ENCODE measurements around the gene ME1.
"Not testable (repeated sequence)": the region's sequence is repeated elsewhere in the genome, so short reads cannot be mapped to it uniquely, and the experiment has no call there.

The ME1 gene

GRCh38 chr6:83431545-83432155, 799 bp upstream of the ME1 start:
- DNase-seq = no peak

DNA sequence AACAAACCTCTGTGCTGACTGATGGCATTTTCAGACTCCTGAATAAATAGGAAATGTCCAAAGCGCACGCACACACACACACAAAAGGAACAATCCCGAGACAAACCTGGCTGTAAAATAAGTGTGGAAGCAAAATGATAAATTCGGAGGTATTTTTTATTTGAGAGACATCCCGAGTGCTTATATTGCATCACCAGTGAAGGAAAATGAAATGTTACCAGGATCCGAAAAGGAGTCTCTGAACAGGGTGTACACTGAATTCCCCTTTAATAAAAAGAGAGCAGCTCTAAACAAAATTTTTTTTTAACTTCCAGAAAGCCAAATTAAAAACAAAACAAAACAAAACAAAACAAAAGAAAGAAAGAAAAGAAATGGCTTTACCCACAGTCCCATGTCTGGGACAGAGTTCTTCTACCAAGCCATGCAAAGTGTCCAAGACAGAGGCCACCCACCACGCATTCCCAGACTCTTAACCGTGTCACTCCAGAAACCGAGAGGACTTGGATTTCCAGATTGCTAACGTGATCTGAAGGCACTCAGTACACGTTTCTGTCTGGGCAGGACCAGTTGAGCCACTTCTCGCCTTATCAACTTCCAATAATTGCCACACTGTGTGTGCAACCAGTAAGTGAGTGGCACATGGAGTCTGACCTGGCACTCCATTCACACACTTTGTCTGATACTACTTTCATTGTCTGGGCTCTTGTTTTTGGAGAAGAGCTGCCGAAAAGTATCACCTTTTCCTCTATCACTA, 817 bp downstream of the ME1 start:
- no peak for DNase-seq

GRCh38 chr6:83429269-83429668, 1.6 kb downstream of the ME1 start:
- DNase-seq = no peak

- DNase-seq = no peak
Measured at GRCh38 chr6:83424392-83425018, 6.3 kb downstream of the ME1 start.

- no peak for DNase-seq
Measured at GRCh38 chr6:83417880-83418663, 12.8 kb downstream of the ME1 start.

DNA sequence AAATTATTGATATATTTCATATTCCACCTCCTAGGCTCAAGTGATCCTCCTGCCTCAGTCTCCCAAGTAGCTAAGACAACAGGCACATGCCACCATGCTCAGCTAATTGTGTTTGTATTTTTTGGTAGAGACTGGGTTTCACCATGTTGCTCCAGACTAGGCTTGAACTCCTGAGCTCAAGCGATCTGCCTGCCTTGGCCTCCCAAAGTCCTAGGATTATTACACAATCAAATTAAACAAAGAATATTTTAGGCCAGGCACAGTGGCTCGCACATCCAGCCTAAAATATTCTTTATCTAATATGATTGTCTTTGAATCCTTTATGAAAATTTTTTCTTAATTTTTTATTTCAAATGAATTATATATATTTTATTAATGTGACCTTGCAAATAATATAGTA, 17.8 kb downstream of the ME1 start:
- DNase-seq = no peak

DNA sequence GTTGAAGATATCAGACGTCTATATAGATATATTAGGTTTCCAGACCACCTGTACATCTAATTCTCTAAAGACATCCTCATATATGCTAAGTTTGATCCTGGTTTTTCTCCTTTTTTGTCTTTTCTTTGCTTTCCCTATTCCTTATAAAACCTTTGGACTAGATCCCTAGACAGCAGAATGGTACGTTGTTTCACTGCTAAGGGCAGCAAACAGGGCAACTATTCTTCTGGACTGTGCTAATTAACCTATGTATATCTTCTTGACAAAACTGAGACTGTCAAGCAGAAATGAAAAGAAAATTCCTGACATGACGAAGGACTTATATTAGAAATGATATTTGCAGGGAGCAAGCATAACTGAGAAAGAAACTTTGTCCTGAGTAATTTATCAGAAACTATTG, 19.1 kb downstream of the ME1 start:
- no peak for DNase-seq

GRCh38 chr6:83403191-83403590, 27.7 kb downstream of the ME1 start:
- DNase-seq = no peak

GRCh38 chr6:83389606-83390005, 41.2 kb downstream of the ME1 start:
- no peak for DNase-seq

GRCh38 chr6:83385473-83385872, 45.4 kb downstream of the ME1 start:
- no peak for DNase-seq

DNA sequence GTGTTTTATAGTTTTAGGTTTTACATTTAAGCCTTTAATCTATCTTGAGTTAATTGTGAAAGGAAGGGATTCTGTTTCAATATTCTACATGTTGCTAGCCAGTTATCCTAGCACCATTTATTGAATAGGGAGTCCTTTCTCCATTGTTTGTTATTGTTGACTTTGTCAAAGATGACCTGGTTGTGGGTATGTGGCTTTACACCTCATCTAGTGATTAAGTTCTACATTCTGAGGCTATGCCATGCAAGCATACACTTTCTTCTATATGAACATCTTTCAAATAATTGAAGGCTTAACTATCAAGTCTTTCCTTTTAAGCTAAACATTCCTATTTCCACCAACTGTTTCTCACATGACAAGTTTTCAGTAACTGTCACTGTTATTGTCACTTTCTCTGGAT, 46.1 kb downstream of the ME1 start:
- no peak for DNase-seq

- DNase-seq = no peak
Measured at GRCh38 chr6:83381949-83382348, 48.9 kb downstream of the ME1 start.

- DNase-seq = no peak
Measured at GRCh38 chr6:83378621-83379388, 52.0 kb downstream of the ME1 start.

- DNase-seq = no peak
Measured at GRCh38 chr6:83371423-83371822, 59.4 kb downstream of the ME1 start.

GRCh38 chr6:83370567-83370966, 60.3 kb downstream of the ME1 start:
- DNase-seq = no peak

- DNase-seq = no peak
Measured at GRCh38 chr6:83369692-83370091, 61.2 kb downstream of the ME1 start.

- no peak for DNase-seq
Measured at GRCh38 chr6:83368577-83368976, 62.3 kb downstream of the ME1 start.

DNA sequence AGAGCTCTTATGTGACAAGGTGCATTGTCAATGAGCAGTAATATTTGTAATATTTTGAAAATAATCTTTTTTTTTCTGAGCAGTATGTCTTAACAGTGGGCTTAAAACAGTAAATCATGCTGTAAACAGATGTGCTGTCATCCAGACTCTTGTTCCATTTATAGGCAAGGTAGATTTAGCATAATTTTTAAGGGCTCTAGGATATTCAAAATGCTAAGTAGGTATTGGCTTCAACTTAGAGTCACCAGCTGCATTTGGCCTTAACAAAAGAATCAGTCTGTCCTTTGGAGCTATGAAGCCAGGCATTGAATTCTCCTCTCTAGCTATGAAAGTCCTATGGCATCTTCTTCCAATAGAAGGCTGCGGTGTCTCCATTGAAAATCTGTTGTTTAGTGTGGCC, 63.7 kb downstream of the ME1 start:
- DNase-seq = no peak

- DNase-seq = no peak
Measured at GRCh38 chr6:83365931-83366330, 64.9 kb downstream of the ME1 start.

GRCh38 chr6:83362349-83362748, 68.5 kb downstream of the ME1 start:
- DNase-seq = not testable (repeated sequence)

- DNase-seq = no peak
Measured at GRCh38 chr6:83359638-83360037, 71.2 kb downstream of the ME1 start.

DNA sequence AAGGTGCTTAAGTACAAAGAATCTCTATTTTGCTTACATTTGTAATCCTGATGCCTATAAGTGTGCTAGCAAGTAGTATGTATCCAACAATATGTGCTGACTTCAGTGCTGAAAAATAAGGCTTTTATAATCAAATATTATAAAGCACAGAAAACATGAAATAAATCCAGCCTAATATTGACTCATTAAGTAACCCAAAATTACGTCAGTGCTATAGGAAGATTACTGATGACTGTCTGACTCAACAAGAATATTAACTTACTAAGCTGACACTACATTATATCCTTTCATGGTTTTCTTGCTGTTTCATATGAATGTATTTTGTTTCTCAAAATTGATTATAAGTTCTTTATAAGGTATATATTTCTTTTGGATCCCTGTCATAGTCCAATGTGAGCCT, 76.1 kb downstream of the ME1 start:
- DNase-seq = no peak
